Activated CD8-positive, alpha-beta memory T cell treated with anti-CD3 and anti-CD28 coated beads, Interleukin-2, amount 50 U/mL, for 24 hours (primary cell): ENCODE measurements around the gene EPHB1.
"Not testable (repeated sequence)": the region's sequence is repeated elsewhere in the genome, so short reads cannot be mapped to it uniquely, and the experiment has no call there.

Source experiments
- DNase-seq: peaks from one replicate; pipeline ENCODE4 v3.0.0-alpha.2; 2020; ENCODE audit errors: extremely low read depth

Gene EPHB1

GRCh38 chr3:134777341-134777740, 17.7 kb upstream of the EPHB1 start:
- no peak for DNase-seq

- DNase-seq: not testable (repeated sequence)
Measured at GRCh38 chr3:134788283-134788682, 6.8 kb upstream of the EPHB1 start.

GRCh38 chr3:134790065-134790464, 5.0 kb upstream of the EPHB1 start:
- DNase-seq: no peak

- no peak for DNase-seq
Measured at GRCh38 chr3:134791992-134792391, 3.1 kb upstream of the EPHB1 start.

GRCh38 chr3:134792700-134793099, 2.4 kb upstream of the EPHB1 start:
- no peak for DNase-seq

- DNase-seq: no peak
Measured at GRCh38 chr3:134793562-134793961, 1.5 kb upstream of the EPHB1 start.

GRCh38 chr3:134794323-134794722, 737 bp upstream of the EPHB1 start:
- DNase-seq: no peak

GRCh38 chr3:134795746-134796280, 753 bp downstream of the EPHB1 start:
- DNase-seq: no peak

- no peak for DNase-seq
Measured at GRCh38 chr3:134796281-134797056, 1.4 kb downstream of the EPHB1 start.

- DNase-seq: no peak
Measured at GRCh38 chr3:134797057-134797740, 2.1 kb downstream of the EPHB1 start.

GRCh38 chr3:134797741-134798451, 2.8 kb downstream of the EPHB1 start:
- no peak for DNase-seq

GRCh38 chr3:134798681-134799311, 3.7 kb downstream of the EPHB1 start:
- DNase-seq: no peak

- no peak for DNase-seq
Measured at GRCh38 chr3:134799393-134799792, 4.3 kb downstream of the EPHB1 start.

- no peak for DNase-seq
Measured at GRCh38 chr3:134801204-134801958, 6.3 kb downstream of the EPHB1 start.

- DNase-seq: no peak
Measured at GRCh38 chr3:134802428-134803050, 7.5 kb downstream of the EPHB1 start.

GRCh38 chr3:134803051-134803505, 8.0 kb downstream of the EPHB1 start:
- no peak for DNase-seq

GRCh38 chr3:134803652-134804051, 8.6 kb downstream of the EPHB1 start:
- no peak for DNase-seq

GRCh38 chr3:134804508-134805480, 9.7 kb downstream of the EPHB1 start:
- no peak for DNase-seq

GRCh38 chr3:134807189-134807588, 12.1 kb downstream of the EPHB1 start:
- DNase-seq: no peak
